Measurements from ENCODE around the gene LYRM4.

LYRM4 gene

DNA sequence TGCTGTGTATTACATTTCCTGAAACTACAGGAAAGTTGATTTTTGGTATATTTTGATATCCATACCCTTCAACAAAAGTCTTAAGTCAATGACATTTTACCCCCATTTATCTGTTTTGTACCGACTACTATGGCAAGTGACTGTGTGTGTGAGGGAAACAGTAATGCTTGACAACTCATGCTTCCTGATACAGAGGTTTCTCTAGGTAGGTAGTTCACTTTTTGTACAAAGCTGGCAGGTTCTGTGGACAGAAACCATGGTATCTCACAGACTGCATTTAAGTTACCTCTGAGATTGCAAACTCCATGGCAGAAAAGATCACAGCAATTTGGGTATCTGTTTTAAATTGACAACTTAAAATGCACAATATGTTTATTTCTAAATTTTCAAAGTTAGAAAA lies 29.3 kb upstream of the LYRM4 start:
- no peak for TF ChIP-seq GATA3 (IDR thresholded peaks at IDR 0.05; ENCODE audit: low read depth, low read length)
- TF ChIP-seq GATA2 (IDR thresholded peaks at IDR 0.05; ENCODE audit: low read depth, low read length), result no peak

- TF ChIP-seq GATA3 (IDR thresholded peaks at IDR 0.05; ENCODE audit: low read depth, low read length), result no peak
- TF ChIP-seq GATA2 (IDR thresholded peaks at IDR 0.05; ENCODE audit: low read depth, low read length), result no peak
Observed at GRCh38 chr6:5287966-5288297, 27.2 kb upstream of the LYRM4 start.

DNA sequence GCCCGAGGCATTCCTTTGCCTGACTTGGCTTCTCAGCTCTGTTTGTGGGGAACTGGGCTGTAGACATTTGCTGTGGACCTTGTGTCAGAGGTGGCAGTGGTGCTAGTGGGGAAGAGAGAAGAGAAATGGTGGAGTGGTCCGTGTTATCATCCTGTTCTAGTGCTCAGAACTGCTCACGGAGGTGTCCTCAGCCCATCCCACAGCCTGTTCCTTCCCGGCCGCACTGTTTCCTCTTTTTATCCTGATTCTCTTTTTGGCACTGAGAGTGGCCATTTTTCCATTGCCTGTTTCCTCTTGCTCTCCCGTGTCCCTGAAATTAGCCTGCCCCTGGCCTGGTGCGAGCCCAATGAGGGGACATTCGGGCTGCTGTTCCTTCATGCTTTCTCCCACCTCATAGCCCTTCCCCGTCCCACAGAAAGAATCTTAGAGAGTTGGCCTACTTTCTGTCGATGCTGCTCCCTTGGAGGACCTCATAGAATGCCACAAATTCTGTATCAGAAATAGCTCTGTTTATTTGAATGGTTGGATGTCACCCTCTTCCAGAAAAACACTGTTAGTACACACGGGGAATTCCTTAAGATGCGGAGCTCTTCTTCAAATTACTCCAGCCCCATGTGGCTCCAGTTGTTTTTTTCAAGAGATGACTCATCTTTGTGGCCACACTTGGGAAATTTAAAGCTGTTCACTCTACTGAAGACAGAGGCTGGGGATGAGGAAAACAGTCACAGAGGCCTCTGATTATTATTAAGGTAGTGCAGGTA lies 26.6 kb upstream of the LYRM4 start:
- TF ChIP-seq GATA2 (IDR thresholded peaks at IDR 0.05; ENCODE audit: low read depth, low read length) (no peak), GATA3 (IDR thresholded peaks at IDR 0.05; ENCODE audit: low read depth, low read length) (no peak)

GRCh38 chr6:5286780-5287179 lies 26.0 kb upstream of the LYRM4 start:
- TF ChIP-seq GATA3 (IDR thresholded peaks at IDR 0.05; ENCODE audit: low read depth, low read length) (no peak), GATA2 (IDR thresholded peaks at IDR 0.05; ENCODE audit: low read depth, low read length) (no peak)

GRCh38 chr6:5285526-5285925 lies 24.8 kb upstream of the LYRM4 start:
- TF ChIP-seq GATA3 (IDR thresholded peaks at IDR 0.05; ENCODE audit: low read depth, low read length) (no peak), GATA2 (IDR thresholded peaks at IDR 0.05; ENCODE audit: low read depth, low read length) (no peak)

- no peak for TF ChIP-seq GATA2 (IDR thresholded peaks at IDR 0.05; ENCODE audit: low read depth, low read length)
- no peak for TF ChIP-seq GATA3 (IDR thresholded peaks at IDR 0.05; ENCODE audit: low read depth, low read length)
Observed at GRCh38 chr6:5285081-5285480, 24.3 kb upstream of the LYRM4 start.

GRCh38 chr6:5282191-5282623 lies 21.5 kb upstream of the LYRM4 start:
- no peak for TF ChIP-seq GATA3 (IDR thresholded peaks at IDR 0.05; ENCODE audit: low read depth, low read length)
- no peak for TF ChIP-seq GATA2 (IDR thresholded peaks at IDR 0.05; ENCODE audit: low read depth, low read length)

DNA sequence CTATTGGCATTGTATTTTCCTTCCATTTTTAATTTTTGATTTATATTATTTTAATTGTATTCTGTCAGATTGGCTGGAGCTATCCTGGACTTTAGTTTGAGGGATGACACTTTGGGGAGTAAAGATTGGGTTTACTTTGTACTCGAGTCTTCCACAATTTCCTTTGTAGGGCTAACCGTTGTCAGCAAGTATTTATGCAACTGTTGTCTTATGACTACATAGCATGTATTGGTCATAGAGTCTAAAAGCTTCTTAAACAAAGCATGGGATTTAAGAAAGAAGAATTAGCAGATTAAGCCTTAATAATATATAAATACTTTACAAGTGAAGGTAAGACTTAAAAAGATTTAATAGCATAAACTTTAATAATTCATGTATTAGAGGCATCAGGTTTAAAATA lies 20.2 kb upstream of the LYRM4 start:
- TF ChIP-seq GATA3 (IDR thresholded peaks at IDR 0.05; ENCODE audit: low read depth, low read length), result no peak

GRCh38 chr6:5279891-5280338 lies 19.2 kb upstream of the LYRM4 start:
- no peak for TF ChIP-seq GATA2 (IDR thresholded peaks at IDR 0.05; ENCODE audit: low read depth, low read length)
- TF ChIP-seq GATA3 (IDR thresholded peaks at IDR 0.05; ENCODE audit: low read depth, low read length), result no peak

GRCh38 chr6:5278565-5279120 lies 17.9 kb upstream of the LYRM4 start:
- no peak for TF ChIP-seq GATA2 (IDR thresholded peaks at IDR 0.05; ENCODE audit: low read depth, low read length)
- TF ChIP-seq GATA3 (IDR thresholded peaks at IDR 0.05; ENCODE audit: low read depth, low read length), result no peak

DNA sequence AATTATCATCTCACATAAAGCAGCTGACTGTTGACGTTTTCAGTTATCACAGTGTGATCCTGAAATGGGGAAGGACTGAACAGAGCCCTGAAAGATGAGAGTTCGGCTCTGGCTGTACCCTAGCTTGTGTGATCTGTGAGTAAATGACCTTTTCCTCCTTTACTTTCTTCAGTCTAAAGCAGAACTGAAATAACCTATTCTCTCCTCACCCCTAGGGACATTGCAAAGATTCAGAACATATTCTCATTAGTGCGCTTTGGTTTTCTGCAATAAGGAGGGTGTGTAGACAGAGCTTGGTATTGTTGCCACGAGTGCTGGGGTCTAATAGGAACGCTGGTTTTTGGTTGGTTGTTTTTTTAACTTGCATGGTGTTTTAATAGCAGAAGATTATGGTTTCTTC lies 17.3 kb upstream of the LYRM4 start:
- TF ChIP-seq GATA3 (IDR thresholded peaks at IDR 0.05; ENCODE audit: low read depth, low read length), result no peak
- TF ChIP-seq GATA2 (IDR thresholded peaks at IDR 0.05; ENCODE audit: low read depth, low read length), result no peak

GRCh38 chr6:5277589-5277988 lies 16.8 kb upstream of the LYRM4 start:
- TF ChIP-seq GATA2 (IDR thresholded peaks at IDR 0.05; ENCODE audit: low read depth, low read length) (no peak), GATA3 (IDR thresholded peaks at IDR 0.05; ENCODE audit: low read depth, low read length) (no peak)

DNA sequence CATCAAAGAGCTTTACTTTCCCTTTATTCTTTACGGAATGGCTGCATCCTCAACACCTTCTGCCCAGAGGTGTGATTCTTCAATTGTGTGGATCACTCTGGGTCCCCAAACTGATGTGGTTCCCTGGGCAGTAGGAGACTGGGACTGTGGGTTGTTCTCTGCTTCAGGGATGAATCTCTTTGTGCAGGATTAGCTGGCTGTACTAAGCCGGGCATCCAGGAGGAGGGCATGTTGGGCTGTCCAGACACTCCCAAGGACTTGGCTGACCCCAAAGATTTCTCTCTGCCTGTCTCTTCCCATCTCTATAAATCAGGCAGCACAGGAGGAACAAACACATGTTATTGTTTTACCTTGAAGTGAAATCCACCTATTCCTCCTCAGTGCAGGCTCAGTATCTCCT lies 15.8 kb upstream of the LYRM4 start:
- TF ChIP-seq GATA2 (IDR thresholded peaks at IDR 0.05; ENCODE audit: low read depth, low read length) (no peak), GATA3 (IDR thresholded peaks at IDR 0.05; ENCODE audit: low read depth, low read length) (no peak)

- TF ChIP-seq GATA3 (IDR thresholded peaks at IDR 0.05; ENCODE audit: low read depth, low read length) (no peak), GATA2 (IDR thresholded peaks at IDR 0.05; ENCODE audit: low read depth, low read length) (no peak)
Observed at GRCh38 chr6:5275497-5275896, 14.7 kb upstream of the LYRM4 start.

DNA sequence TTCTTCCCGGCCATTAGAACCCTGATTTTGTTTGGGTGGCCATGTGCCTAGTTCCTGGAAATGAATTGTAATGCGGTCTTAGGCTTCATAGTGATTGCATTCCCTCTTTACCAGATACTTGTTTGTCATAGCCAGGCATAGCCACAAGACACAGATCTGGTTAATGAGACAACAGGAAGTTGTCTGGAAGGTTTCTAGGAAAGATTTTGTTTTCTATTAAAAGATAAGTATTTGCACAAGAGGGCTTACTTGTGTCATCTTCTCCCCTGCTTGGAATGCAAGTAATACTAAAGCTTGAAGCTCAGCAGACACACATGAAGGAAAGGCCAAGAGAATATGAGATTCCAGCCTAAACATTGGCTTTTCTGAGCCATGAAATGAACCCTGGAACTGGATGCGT lies 13.5 kb upstream of the LYRM4 start:
- TF ChIP-seq GATA2 (IDR thresholded peaks at IDR 0.05; ENCODE audit: low read depth, low read length), result no peak

DNA sequence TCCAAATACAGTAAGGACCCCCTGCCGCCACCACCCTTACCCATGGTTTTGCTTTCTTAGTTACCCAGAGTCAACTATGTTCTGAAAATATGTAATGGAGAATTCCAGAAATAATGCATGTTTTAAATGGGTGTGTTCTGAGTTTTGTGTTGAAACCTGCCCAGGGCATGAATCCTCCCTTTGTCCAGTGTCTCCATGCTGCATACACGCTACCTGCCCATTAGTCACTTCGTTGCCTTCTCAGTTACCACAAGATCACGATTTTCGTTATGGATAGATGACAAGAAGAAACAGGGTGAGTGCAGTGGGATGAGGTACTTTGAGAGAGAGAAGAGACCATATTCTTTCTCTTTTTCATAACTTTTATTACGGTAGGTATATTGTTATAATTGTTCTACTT lies 11.2 kb upstream of the LYRM4 start:
- TF ChIP-seq GATA2 (IDR thresholded peaks at IDR 0.05; ENCODE audit: low read depth, low read length), result no peak
- no peak for TF ChIP-seq GATA3 (IDR thresholded peaks at IDR 0.05; ENCODE audit: low read depth, low read length)

All from SH-SY5Y (cell line).